HFFc6 (cell line): ENCODE measurements around the gene HINT3. TPM values are rescaled to one million over a fixed set of nuclear protein-coding genes. Genes with fewer than 3 reads are reported as not detected.
A peak's percentile ranks its signal among the peaks of the same experiment; 100 is the strongest.
"Not testable (repeated sequence)": the region's sequence is repeated elsewhere in the genome, so short reads cannot be mapped to it uniquely, and the experiment has no call there.

Experiments used
- DNase-seq: peaks from one replicate; pipeline ENCODE4 v3.0.0-alpha.2; 2018
- H3K27ac Mint-ChIP-seq: 2 replicates; pipeline ENCODE4 v1.8.0; 2020; ENCODE audit warnings: mild to moderate bottlenecking, mixed read lengths
- H3K27me3 Mint-ChIP-seq: 2 replicates; pipeline ENCODE4 v1.8.0; 2021; ENCODE audit warnings: mild to moderate bottlenecking, moderate library complexity, mixed read lengths; ENCODE audit not compliant: insufficient read depth
- H3K36me3 Mint-ChIP-seq: 2 replicates; pipeline ENCODE4 v1.8.0; 2021; ENCODE audit warnings: low read depth, mixed read lengths
- H3K4me1 Mint-ChIP-seq: 2 replicates; pipeline ENCODE4 v1.8.0; 2020; ENCODE audit warnings: low read depth, mixed read lengths
- H3K4me3 Mint-ChIP-seq: 2 replicates; pipeline ENCODE4 v1.8.0; 2020; ENCODE audit warnings: mild to moderate bottlenecking, moderate library complexity, mixed read lengths
- H3K9me3 Mint-ChIP-seq: 2 replicates; pipeline ENCODE4 v1.8.0; 2020; ENCODE audit warnings: mild to moderate bottlenecking, mixed read lengths
- CTCF ChIP-seq: fragments of 200-600 bp; sonication (generic); IDR thresholded peaks from 2 replicates; pipeline ENCODE4 v1.5.0; 2021; ENCODE audit warnings: antibody characterized with exemption, mild to moderate bottlenecking
- total RNA-seq, 6 experiments: library from RNA; stranded (reverse); fragmentation: NEBNext Ultra II Directional; extraction: Animal tissue kit (Norgen Biotek cat#: 25700); gene quantifications; 2 replicates in 1 of 6; 3 replicates in 5 of 6; pipeline ENCODE4 v1.2.3, GENCODE V29; 2021

The HINT3 gene
- total RNA-seq, 6 experiments from 2014 or later, result 11.0 to 14.4 (median 12.3) TPM

GRCh38 chr6:126015863-126016262, 59.3 kb downstream of the HINT3 start:
- no peaks in the 10 kb centered on the region; the same call in 1 of the 2 replicates for H3K27me3 Mint-ChIP-seq
- no peak overlapping the region; the same call in 1 of the 2 replicates for H3K4me3 Mint-ChIP-seq
- TF ChIP-seq CTCF, result no peak
- peaks cover 44% of the 10 kb centered on the region for H3K36me3 Mint-ChIP-seq
- peaks cover 36% of the 10 kb centered on the region for H3K4me1 Mint-ChIP-seq
- peak overlapping the region; percentile 48 for H3K27ac Mint-ChIP-seq
- H3K9me3 Mint-ChIP-seq, result no peaks in the 10 kb centered on the region; the same call in 1 of the 2 replicates
- DNase-seq, result peak; percentile 75

GRCh38 chr6:126016591-126016990, 60.0 kb downstream of the HINT3 start:
- no peak overlapping the region; the same call in 1 of the 2 replicates for H3K4me3 Mint-ChIP-seq
- H3K9me3 Mint-ChIP-seq, result no peaks in the 10 kb centered on the region; the same call in 1 of the 2 replicates
- peaks cover 48% of the 10 kb centered on the region for H3K36me3 Mint-ChIP-seq
- H3K4me1 Mint-ChIP-seq, result peaks cover 42% of the 10 kb centered on the region
- no peak for TF ChIP-seq CTCF
- no peak for DNase-seq
- H3K27me3 Mint-ChIP-seq, result peaks cover 2% of the 10 kb centered on the region
- peak overlapping the region; percentile 48 for H3K27ac Mint-ChIP-seq

GRCh38 chr6:126017668-126018067, 61.1 kb downstream of the HINT3 start:
- Mint-ChIP-seq H3K4me3 (no peak overlapping the region), H3K9me3 (no peaks in the 10 kb centered on the region; the same call in 1 of the 2 replicates), H3K4me1 (peaks cover 42% of the 10 kb centered on the region), H3K27ac (no peak overlapping the region), H3K36me3 (peaks cover 47% of the 10 kb centered on the region), H3K27me3 (peaks cover 2% of the 10 kb centered on the region)
- no peak for DNase-seq
- no peak for TF ChIP-seq CTCF

GRCh38 chr6:126020305-126021050, 63.9 kb downstream of the HINT3 start:
- no peaks in the 10 kb centered on the region; the same call in 1 of the 2 replicates for H3K9me3 Mint-ChIP-seq
- no peak overlapping the region for H3K4me3 Mint-ChIP-seq
- peaks cover 2% of the 10 kb centered on the region for H3K27me3 Mint-ChIP-seq
- peaks cover 39% of the 10 kb centered on the region for H3K4me1 Mint-ChIP-seq
- DNase-seq, result no peak
- no peak for TF ChIP-seq CTCF
- H3K27ac Mint-ChIP-seq, result 0 out of 2 replicates have a peak overlapping the region, but pooled peaks have one; percentile 42
- H3K36me3 Mint-ChIP-seq, result peaks cover 38% of the 10 kb centered on the region

- peaks cover 44% of the 10 kb centered on the region for H3K4me1 Mint-ChIP-seq
- H3K36me3 Mint-ChIP-seq, result peaks cover 39% of the 10 kb centered on the region
- not testable (repeated sequence) for H3K4me3 Mint-ChIP-seq, H3K27me3 Mint-ChIP-seq, H3K9me3 Mint-ChIP-seq
- H3K27ac Mint-ChIP-seq, result peak overlapping the region; percentile 24; the same call in 1 of the 2 replicates
- DNase-seq, result peak; percentile 28
Observed at GRCh38 chr6:126023474-126023873, 66.9 kb downstream of the HINT3 start.

- TF ChIP-seq CTCF, result no peak
- no peaks in the 10 kb centered on the region for H3K9me3 Mint-ChIP-seq
- H3K27ac Mint-ChIP-seq, result no peak overlapping the region
- H3K36me3 Mint-ChIP-seq, result peaks cover 21% of the 10 kb centered on the region
- DNase-seq, result no peak
- peaks cover under 1% of the 10 kb centered on the region; the same call in 1 of the 2 replicates for H3K27me3 Mint-ChIP-seq
- H3K4me3 Mint-ChIP-seq, result no peak overlapping the region
- H3K4me1 Mint-ChIP-seq, result peaks cover 29% of the 10 kb centered on the region
Observed at GRCh38 chr6:126026001-126026400, 69.4 kb downstream of the HINT3 start.
